Activated CD4-positive, alpha-beta memory T cell treated with anti-CD3 and anti-CD28 coated beads, Interleukin-2, amount 10 ng/mL, durations not matched to agents 7 days and 5 days (primary cell): ENCODE data around the gene FAM162B. TPM values are rescaled to one million over a fixed set of nuclear protein-coding genes. Genes with fewer than 3 reads are reported as not detected.
"Not testable (repeated sequence)": the region's sequence is repeated elsewhere in the genome, so short reads cannot be mapped to it uniquely, and the experiment has no call there.

Source experiments
- CTCF ChIA-PET: fragments of 350-600 bp; sonication (Branson Sonifier 250); formaldehyde crosslinking; loops from one replicate; lab custom pipeline; 2021; ENCODE audit warnings: antibody characterized with exemption, inconsistent platforms; lab: Charles Lee
- POLR2A ChIA-PET: fragments of 350-600 bp; sonication (Branson Sonifier 250); formaldehyde crosslinking; loops from one replicate; lab custom pipeline; 2021; ENCODE audit warnings: antibody characterized with exemption; lab: Charles Lee
- DNase-seq: peaks from one replicate; pipeline ENCODE4 v3.0.0-alpha.2; 2020
- H3K27ac Mint-ChIP-seq: one replicate; pipeline ENCODE4 v1.8.0; 2021; ENCODE audit warnings: mild to moderate bottlenecking, mixed read lengths
- H3K27me3 Mint-ChIP-seq: one replicate; pipeline ENCODE4 v1.8.0; 2021; ENCODE audit warnings: mixed read lengths
- H3K36me3 Mint-ChIP-seq: one replicate; pipeline ENCODE4 v1.8.0; 2021; ENCODE audit warnings: low read depth, mixed read lengths
- H3K4me1 Mint-ChIP-seq: one replicate; pipeline ENCODE4 v1.8.0; 2021; ENCODE audit warnings: mixed read lengths
- H3K4me3 Mint-ChIP-seq: one replicate; pipeline ENCODE4 v1.8.0; 2021; ENCODE audit warnings: mild to moderate bottlenecking, mixed read lengths
- H3K9me3 Mint-ChIP-seq: one replicate; pipeline ENCODE4 v1.8.0; 2021; ENCODE audit warnings: mixed read lengths
- total RNA-seq, 2 experiments: library from RNA; stranded (reverse); gene quantifications; one replicate each; pipeline ENCODE4 v1.2.3, GENCODE V29; 2021

FAM162B gene
- total RNA-seq, 2 experiments from 2014 or later: not detected

GRCh38 chr6:116763906-116764628, 1.5 kb downstream of the FAM162B start:
- H3K27ac Mint-ChIP-seq: no peak overlapping the region

GRCh38 chr6:116763048-116763447, 2.5 kb downstream of the FAM162B start:
- Mint-ChIP-seq H3K36me3 (no peaks in the 10 kb centered on the region), H3K4me3 (no peak overlapping the region), H3K27me3 (peaks cover 57% of the 10 kb centered on the region), H3K4me1 (peaks cover 9% of the 10 kb centered on the region), H3K9me3 (no peaks in the 10 kb centered on the region), H3K27ac (no peak overlapping the region)
- CTCF ChIA-PET: no interaction called here
- POLR2A ChIA-PET: no interaction called here
- no peak for DNase-seq

More at GRCh38 chr6:116763906-116764628, 1.5 kb downstream of the FAM162B start:
- no peak overlapping the region for H3K4me3 Mint-ChIP-seq
- POLR2A ChIA-PET: no interaction called here
- H3K9me3 Mint-ChIP-seq: no peaks in the 10 kb centered on the region
- peaks cover 9% of the 10 kb centered on the region for H3K4me1 Mint-ChIP-seq
- peaks cover 56% of the 10 kb centered on the region for H3K27me3 Mint-ChIP-seq
- no peaks in the 10 kb centered on the region for H3K36me3 Mint-ChIP-seq
- CTCF ChIA-PET: no interaction called here
- no peak for DNase-seq

GRCh38 chr6:116762235-116762634, 3.3 kb downstream of the FAM162B start:
- no peak for DNase-seq
- no peak overlapping the region for H3K27ac Mint-ChIP-seq
- ChIA-PET CTCF (no interaction called here), POLR2A (no interaction called here)
- H3K27me3 Mint-ChIP-seq: peaks cover 56% of the 10 kb centered on the region
- H3K36me3 Mint-ChIP-seq: no peaks in the 10 kb centered on the region
- H3K9me3 Mint-ChIP-seq: no peaks in the 10 kb centered on the region
- peaks cover 9% of the 10 kb centered on the region for H3K4me1 Mint-ChIP-seq
- H3K4me3 Mint-ChIP-seq: no peak overlapping the region

GRCh38 chr6:116761779-116762178, 3.7 kb downstream of the FAM162B start:
- CTCF ChIA-PET: no interaction called here
- Mint-ChIP-seq H3K4me3 (no peak overlapping the region), H3K9me3 (no peaks in the 10 kb centered on the region), H3K4me1 (peaks cover 9% of the 10 kb centered on the region), H3K27ac (no peak overlapping the region), H3K27me3 (peaks cover 52% of the 10 kb centered on the region), H3K36me3 (no peaks in the 10 kb centered on the region)
- no peak for DNase-seq
- POLR2A ChIA-PET: no interaction called here

- Mint-ChIP-seq H3K4me3 (no peak overlapping the region), H3K27me3 (peaks cover 8% of the 10 kb centered on the region), H3K36me3 (no peaks in the 10 kb centered on the region), H3K27ac (no peak overlapping the region), H3K9me3 (no peaks in the 10 kb centered on the region), H3K4me1 (no peaks in the 10 kb centered on the region)
- ChIA-PET CTCF (no interaction called here), POLR2A (no interaction called here)
- no peak for DNase-seq
Measured at GRCh38 chr6:116745176-116745575, 20.3 kb downstream of the FAM162B start.

- Mint-ChIP-seq H3K36me3 (peaks cover 2% of the 10 kb centered on the region), H3K4me1 (no peaks in the 10 kb centered on the region), H3K27ac (no peak overlapping the region), H3K9me3 (peaks cover 5% of the 10 kb centered on the region), H3K4me3 (no peak overlapping the region), H3K27me3 (peaks cover 3% of the 10 kb centered on the region)
- no peak for DNase-seq
- POLR2A ChIA-PET: no interaction called here
- CTCF ChIA-PET: no interaction called here
Measured at GRCh38 chr6:116741571-116741970, 23.9 kb downstream of the FAM162B start.

GRCh38 chr6:116740486-116740885, 25.0 kb downstream of the FAM162B start:
- CTCF ChIA-PET, H3K4me1 Mint-ChIP-seq, H3K4me3 Mint-ChIP-seq, H3K27me3 Mint-ChIP-seq, POLR2A ChIA-PET, H3K36me3 Mint-ChIP-seq, H3K9me3 Mint-ChIP-seq, DNase-seq, H3K27ac Mint-ChIP-seq: not testable (repeated sequence)

- H3K27me3 Mint-ChIP-seq: peaks cover 1% of the 10 kb centered on the region
- no peaks in the 10 kb centered on the region for H3K4me1 Mint-ChIP-seq
- POLR2A ChIA-PET: no interaction called here
- no peak overlapping the region for H3K4me3 Mint-ChIP-seq
- H3K27ac Mint-ChIP-seq: no peak overlapping the region
- H3K9me3 Mint-ChIP-seq: peaks cover 5% of the 10 kb centered on the region
- peaks cover 9% of the 10 kb centered on the region for H3K36me3 Mint-ChIP-seq
- CTCF ChIA-PET: no interaction called here
- DNase-seq: no peak
Measured at GRCh38 chr6:116737004-116737403, 28.5 kb downstream of the FAM162B start.

GRCh38 chr6:116730513-116730912, 35.0 kb downstream of the FAM162B start:
- ChIA-PET CTCF (no interaction called here), POLR2A (no interaction called here)
- Mint-ChIP-seq H3K4me1 (no peaks in the 10 kb centered on the region), H3K36me3 (peaks cover 26% of the 10 kb centered on the region), H3K9me3 (no peaks in the 10 kb centered on the region), H3K4me3 (no peak overlapping the region), H3K27ac (no peak overlapping the region), H3K27me3 (no peaks in the 10 kb centered on the region)
- DNase-seq: no peak

- no peaks in the 10 kb centered on the region for H3K27me3 Mint-ChIP-seq
- ChIA-PET CTCF (no interaction called here), POLR2A (no interaction called here)
- peaks cover 31% of the 10 kb centered on the region for H3K36me3 Mint-ChIP-seq
- DNase-seq: no peak
- no peaks in the 10 kb centered on the region for H3K9me3 Mint-ChIP-seq
- no peak overlapping the region for H3K27ac Mint-ChIP-seq
- no peaks in the 10 kb centered on the region for H3K4me1 Mint-ChIP-seq
- H3K4me3 Mint-ChIP-seq: no peak overlapping the region
Measured at GRCh38 chr6:116726947-116727346, 38.6 kb downstream of the FAM162B start.

- CTCF ChIA-PET: no interaction called here
- peaks cover 39% of the 10 kb centered on the region for H3K36me3 Mint-ChIP-seq
- no peaks in the 10 kb centered on the region for H3K9me3 Mint-ChIP-seq
Measured at GRCh38 chr6:116714761-116715160, 50.8 kb downstream of the FAM162B start.

GRCh38 chr6:116714296-116714695, 51.2 kb downstream of the FAM162B start:
- no peak for DNase-seq
- peaks cover 38% of the 10 kb centered on the region for H3K36me3 Mint-ChIP-seq
- H3K9me3 Mint-ChIP-seq: no peaks in the 10 kb centered on the region
- H3K4me1 Mint-ChIP-seq: no peaks in the 10 kb centered on the region
- POLR2A ChIA-PET: no interaction called here
- CTCF ChIA-PET: no interaction called here
- H3K27me3 Mint-ChIP-seq: no peaks in the 10 kb centered on the region
- H3K4me3 Mint-ChIP-seq: no peak overlapping the region
- no peak overlapping the region for H3K27ac Mint-ChIP-seq

More at GRCh38 chr6:116714761-116715160, 50.8 kb downstream of the FAM162B start:
- Mint-ChIP-seq H3K4me3 (no peak overlapping the region), H3K27ac (no peak overlapping the region), H3K4me1 (no peaks in the 10 kb centered on the region), H3K27me3 (no peaks in the 10 kb centered on the region)
- no peak for DNase-seq
- POLR2A ChIA-PET: no interaction called here

- Mint-ChIP-seq H3K36me3 (peaks cover 17% of the 10 kb centered on the region), H3K4me3 (no peak overlapping the region), H3K27ac (no peak overlapping the region), H3K4me1 (no peaks in the 10 kb centered on the region), H3K27me3 (no peaks in the 10 kb centered on the region), H3K9me3 (no peaks in the 10 kb centered on the region)
- ChIA-PET CTCF (no interaction called here), POLR2A (no interaction called here)
- DNase-seq: no peak
Measured at GRCh38 chr6:116705917-116706316, 59.6 kb downstream of the FAM162B start.

- H3K27ac Mint-ChIP-seq, H3K4me3 Mint-ChIP-seq, DNase-seq, H3K27me3 Mint-ChIP-seq, CTCF ChIA-PET, H3K4me1 Mint-ChIP-seq, POLR2A ChIA-PET, H3K9me3 Mint-ChIP-seq: not testable (repeated sequence)
- H3K36me3 Mint-ChIP-seq: peaks cover 23% of the 10 kb centered on the region
Measured at GRCh38 chr6:116703888-116704287, 61.6 kb downstream of the FAM162B start.
